Measurements from ENCODE around the gene HDAC3. TPM values are rescaled to one million over a fixed set of nuclear protein-coding genes. Genes with fewer than 3 reads are reported as not detected.

HDAC3 gene
- total RNA-seq, 8 experiments from 2014 or later: 35.2 to 77.3 (median 58.3) TPM

DNA sequence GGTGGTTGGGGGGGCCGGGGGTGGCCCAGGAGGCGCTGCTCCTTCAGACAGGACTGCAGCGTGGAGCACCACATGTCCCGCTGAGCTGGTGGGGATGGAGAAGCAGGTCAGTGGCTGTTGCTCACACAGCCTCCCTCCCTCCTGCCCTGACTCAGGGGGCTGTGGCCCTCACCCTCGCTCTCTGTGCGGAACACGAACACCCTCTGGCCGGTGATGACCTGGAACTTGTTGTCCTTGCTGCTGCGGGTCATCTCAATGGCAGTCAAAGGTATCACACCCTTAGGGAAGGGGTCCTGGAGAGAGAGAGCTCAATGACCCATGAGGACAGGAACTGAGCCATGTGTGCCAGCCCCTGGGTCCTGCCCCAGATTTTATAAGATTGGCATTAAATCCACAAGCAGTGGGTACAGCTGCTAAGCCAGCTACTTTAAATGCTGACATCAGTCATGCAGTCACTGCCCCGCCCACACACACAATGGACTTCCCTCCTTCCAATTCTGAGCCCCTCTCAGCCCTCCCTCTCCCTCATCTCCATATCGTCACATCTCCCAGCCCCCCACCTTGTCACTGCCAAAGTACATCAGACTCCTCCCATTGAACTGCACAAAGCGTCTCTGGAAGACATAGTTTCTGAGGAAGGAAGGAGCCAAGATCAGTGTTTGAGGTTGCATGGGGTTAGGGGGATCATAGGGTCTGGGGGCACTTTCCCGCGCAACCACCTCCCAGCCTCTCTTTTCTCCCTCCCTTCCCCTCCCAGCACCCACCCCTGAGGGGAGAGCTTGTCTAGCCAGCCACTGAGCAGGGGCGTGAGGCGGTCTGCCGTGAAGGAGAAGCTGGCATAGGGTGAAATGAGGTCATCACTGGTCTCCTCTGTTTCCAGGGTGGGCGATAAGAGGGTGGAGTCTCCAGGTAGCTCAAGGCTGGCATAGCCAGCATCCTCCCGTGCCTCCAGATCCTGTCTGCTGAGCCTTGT, 36.5 kb upstream of the HDAC3 start:
- H3K27ac ChIP-seq: peak overlapping the region; percentile 50 to 60
- in situ Hi-C loops (cut with MboI; ENCODE audit: low pct_unique_long_range_greater_than_20kb in 2 of 9, low sequenced_read_pairs in 9 of 9, unreplicated experiment in 9 of 9): loop anchor here in 2 of 9 experiments (10.0 to 25.0 kb wide), 3 partner anchors 282 to 464 kb away; partner anchors contain the start of genes PCDH12 (in 1 of the 2) and RNF14 (in 1 of the 2)
- H3K4me1 ChIP-seq (replicated peaks in 1 of 2): peaks cover 20 to 25% of the 10 kb centered on the region in 2 donors
- 0 to 83% (median 57%) methylated on average over 1 to 2 of the region's 19 CpGs; no CpG with 5 or more reads in 6 of the 10 experiments for WGBS, 10 experiments
- ATAC-seq (replicated peaks in 6 of 8): peak in 6 of 8 experiments; percentile 36 to 91 (median 88)
- H3K4me3 ChIP-seq: no peak overlapping the region

DNA sequence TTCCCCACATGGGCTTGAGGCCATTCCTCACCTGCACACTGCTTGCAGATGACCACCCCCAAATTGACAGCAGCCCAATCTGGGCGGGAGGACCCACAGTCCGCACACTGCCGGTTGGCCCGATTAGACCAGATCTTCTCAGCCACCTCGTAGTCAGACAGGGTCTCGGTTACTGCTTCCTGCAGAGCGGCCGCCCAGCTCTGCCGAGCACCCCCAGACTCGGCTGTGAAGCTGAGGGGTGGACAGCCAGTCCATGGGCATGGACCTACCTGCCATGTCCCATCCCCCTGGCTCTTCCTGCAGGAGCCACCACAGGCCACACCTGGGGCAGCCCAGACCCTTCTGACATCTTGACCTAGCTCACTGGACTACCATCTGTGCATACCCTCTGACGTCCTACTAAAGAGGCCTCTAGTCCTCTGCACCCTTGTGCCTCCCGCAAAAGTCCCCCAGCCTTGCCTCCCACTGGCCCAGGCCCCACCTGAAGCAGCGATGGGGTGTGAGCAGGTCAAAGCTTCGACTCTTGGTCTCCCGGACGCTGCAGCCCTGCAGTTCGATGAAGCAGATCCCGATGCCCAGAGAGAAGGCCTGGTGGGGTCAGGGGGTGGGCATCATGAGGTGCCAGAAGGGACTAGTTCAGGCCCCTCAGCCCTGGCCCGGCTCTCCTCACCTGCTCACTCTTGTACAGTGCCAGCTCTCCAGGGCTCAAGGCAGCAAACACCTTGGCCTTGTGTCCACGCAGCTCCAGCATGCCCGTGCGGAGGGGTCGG, 35.6 kb upstream of the HDAC3 start:
- in situ Hi-C loops (cut with MboI; ENCODE audit: low pct_unique_long_range_greater_than_20kb in 2 of 9, low sequenced_read_pairs in 9 of 9, unreplicated experiment in 9 of 9): loop anchor here in 2 of 9 experiments (10.0 to 25.0 kb wide), 3 partner anchors 283 to 465 kb away; partner anchors contain the start of genes PCDH12 (in 1 of the 2) and RNF14 (in 1 of the 2)
- Histone ChIP-seq H3K4me3 (no peak overlapping the region), H3K27ac (no peak overlapping the region), H3K4me1 (replicated peaks in 1 of 2) (peaks cover 20 to 25% of the 10 kb centered on the region in 2 donors)
- 59 to 100% (median 83%) methylated on average over 1 to 9 of the region's 23 CpGs; no CpG with 5 or more reads in 5 of the 10 experiments for WGBS, 10 experiments
- no peak for ATAC-seq (replicated peaks in 6 of 8)

DNA sequence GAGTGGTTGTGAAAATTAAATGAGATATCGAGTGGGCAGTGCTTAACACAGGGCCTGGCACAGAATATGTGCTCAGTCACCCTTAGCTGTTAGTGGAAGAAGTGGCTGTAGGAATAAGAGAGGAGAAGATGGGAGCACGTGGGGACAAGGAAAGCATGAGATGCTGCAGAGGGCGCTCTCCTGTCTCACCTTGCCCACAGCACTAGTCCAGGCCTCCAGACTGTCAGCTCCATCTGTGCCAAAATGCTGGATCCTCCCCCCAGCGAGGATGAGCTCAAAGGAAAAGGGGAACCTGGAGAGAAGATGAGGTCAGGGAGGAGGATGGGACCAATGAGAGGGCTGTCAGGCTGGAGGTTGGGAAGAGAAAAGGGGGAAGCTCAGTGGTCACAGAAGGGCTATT, 32.9 kb upstream of the HDAC3 start:
- Histone ChIP-seq H3K4me3 (no peak overlapping the region), H3K4me1 (replicated peaks in 1 of 2) (peaks cover 14 to 18% of the 10 kb centered on the region in 2 donors), H3K27ac (no peak overlapping the region)
- WGBS, 10 experiments: 10 to 100% (median 82%) methylated on average over 1 to 3 of the region's 4 CpGs; no CpG with 5 or more reads in 5 of the 10 experiments
- in situ Hi-C loops (cut with MboI; ENCODE audit: low pct_unique_long_range_greater_than_20kb in 2 of 9, low sequenced_read_pairs in 9 of 9, unreplicated experiment in 9 of 9): loop anchor here in 1 of 9 experiments (25.0 kb wide), 1 partner anchor 468 kb away; no protein-coding TSS in a partner anchor
- no peak for ATAC-seq (replicated peaks in 6 of 8)

GRCh38 chr5:141668601-141669265, 32.1 kb upstream of the HDAC3 start:
- Histone ChIP-seq H3K4me1 (replicated peaks in 1 of 2) (peaks cover 10 to 13% of the 10 kb centered on the region in 2 donors), H3K27ac (no peak overlapping the region), H3K4me3 (no peak overlapping the region)
- no peak for ATAC-seq (replicated peaks in 6 of 8)
- in situ Hi-C loops (cut with MboI; ENCODE audit: low pct_unique_long_range_greater_than_20kb in 2 of 9, low sequenced_read_pairs in 9 of 9, unreplicated experiment in 9 of 9): loop anchor here in 1 of 9 experiments (25.0 kb wide), 1 partner anchor 469 kb away; no protein-coding TSS in a partner anchor
- 0 to 83% (median 67%) methylated on average over 1 to 7 of the region's 8 CpGs; no CpG with 5 or more reads in 1 of the 10 experiments for WGBS, 10 experiments

DNA sequence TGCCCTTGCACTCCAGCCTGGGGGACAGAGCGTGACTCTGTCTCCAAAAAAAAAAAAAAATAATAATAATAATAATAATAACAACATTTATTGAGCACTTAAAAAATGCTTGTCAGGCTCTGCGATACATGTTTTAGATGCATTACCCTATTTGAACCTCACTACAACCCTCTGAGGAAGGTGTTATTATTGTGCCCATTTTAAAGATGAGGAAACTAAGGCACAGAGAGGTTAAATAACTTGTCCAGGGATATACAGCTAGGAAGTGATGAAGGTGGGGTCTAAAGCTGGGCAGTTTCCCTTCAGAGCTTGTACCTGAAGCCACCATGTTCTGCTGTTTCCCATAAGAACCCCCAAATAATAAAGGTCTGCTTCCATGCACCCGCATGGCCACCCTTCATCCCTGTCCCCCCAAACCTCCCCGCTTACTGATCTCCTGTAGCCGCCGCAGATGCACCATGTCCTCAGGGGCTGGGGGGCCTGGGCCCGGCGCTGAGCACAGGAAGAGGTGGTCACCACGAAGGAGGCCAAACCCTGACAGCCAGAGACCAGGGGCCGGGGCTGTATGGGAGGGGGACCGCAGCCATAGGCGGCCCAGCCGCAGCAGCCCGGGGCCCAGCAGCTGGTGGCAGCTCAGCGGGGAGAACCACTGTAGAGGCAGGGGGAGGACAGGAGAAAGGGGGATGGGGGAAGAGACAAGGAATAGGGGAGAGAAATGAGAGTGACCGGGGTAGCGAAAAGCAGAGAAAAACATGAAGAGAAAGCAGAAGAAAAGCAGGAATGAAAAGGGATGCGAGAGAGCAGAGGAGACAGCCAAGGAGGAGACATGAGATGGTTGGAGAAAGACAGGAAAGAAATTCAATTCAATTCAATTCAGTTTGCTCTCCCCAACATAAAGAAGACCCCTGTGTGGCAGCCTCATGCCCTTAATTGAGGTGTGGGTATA, 29.6 kb upstream of the HDAC3 start:
- WGBS, 10 experiments: 73 to 100% (median 94%) methylated on average over 2 to 6 of the region's 18 CpGs; no CpG with 5 or more reads in 1 of the 10 experiments
- Histone ChIP-seq H3K4me1 (replicated peaks in 1 of 2) (no peaks in the 10 kb centered on the region), H3K4me3 (no peak overlapping the region), H3K27ac (no peak overlapping the region)
- ATAC-seq (replicated peaks in 6 of 8): no peak
- in situ Hi-C loops (cut with MboI; ENCODE audit: low pct_unique_long_range_greater_than_20kb in 2 of 9, low sequenced_read_pairs in 9 of 9, unreplicated experiment in 9 of 9): loop anchor here in 1 of 9 experiments (25.0 kb wide), 1 partner anchor 471 kb away; no protein-coding TSS in a partner anchor

DNA sequence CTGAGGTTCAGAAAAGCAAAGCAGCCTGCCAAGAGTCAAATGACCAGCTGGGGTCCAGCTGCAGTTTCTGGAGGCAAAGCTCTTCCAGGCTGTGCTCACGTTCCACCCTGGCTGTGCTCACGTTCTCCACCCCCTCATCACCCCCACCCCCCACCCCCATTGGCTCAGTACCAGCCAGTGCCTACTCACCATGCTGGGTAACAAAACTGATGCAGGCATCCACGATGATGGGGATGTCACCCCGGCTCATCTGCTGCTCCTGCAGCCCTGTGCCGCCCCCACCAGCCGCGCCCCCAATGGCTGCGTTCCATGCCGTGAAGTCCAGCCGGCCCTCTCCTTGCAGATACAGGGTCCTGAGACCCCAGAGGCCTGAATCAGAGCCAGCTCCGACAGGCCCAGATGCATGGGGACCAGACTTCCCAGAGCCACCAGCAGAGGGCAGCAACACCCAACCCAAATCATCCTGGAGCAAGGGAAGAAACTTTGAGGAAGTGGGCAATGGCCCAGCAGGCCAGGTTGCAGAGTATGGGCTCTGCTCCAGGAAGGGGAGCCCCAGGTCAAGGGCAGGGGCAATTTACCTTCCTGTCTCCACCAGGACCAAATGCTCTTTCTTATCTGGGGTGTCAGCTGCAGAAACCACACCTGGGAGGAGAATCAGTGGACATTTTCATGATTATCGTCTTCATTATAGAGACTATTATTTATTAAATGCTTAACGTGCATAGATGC, 28.2 kb upstream of the HDAC3 start:
- H3K4me1 ChIP-seq (replicated peaks in 1 of 2): no peaks in the 10 kb centered on the region
- H3K27ac ChIP-seq: no peak overlapping the region
- no peak overlapping the region for H3K4me3 ChIP-seq
- in situ Hi-C loops (cut with MboI; ENCODE audit: low pct_unique_long_range_greater_than_20kb in 2 of 9, low sequenced_read_pairs in 9 of 9, unreplicated experiment in 9 of 9): loop anchor here in 1 of 9 experiments (25.0 kb wide), 1 partner anchor 472 kb away; no protein-coding TSS in a partner anchor
- WGBS, 10 experiments: 0 to 100% (median 64%) methylated on average over 1 to 5 of the region's 13 CpGs; no CpG with 5 or more reads in 1 of the 10 experiments
- ATAC-seq (replicated peaks in 6 of 8): peak; percentile 80 to 99 (median 90)

DNA sequence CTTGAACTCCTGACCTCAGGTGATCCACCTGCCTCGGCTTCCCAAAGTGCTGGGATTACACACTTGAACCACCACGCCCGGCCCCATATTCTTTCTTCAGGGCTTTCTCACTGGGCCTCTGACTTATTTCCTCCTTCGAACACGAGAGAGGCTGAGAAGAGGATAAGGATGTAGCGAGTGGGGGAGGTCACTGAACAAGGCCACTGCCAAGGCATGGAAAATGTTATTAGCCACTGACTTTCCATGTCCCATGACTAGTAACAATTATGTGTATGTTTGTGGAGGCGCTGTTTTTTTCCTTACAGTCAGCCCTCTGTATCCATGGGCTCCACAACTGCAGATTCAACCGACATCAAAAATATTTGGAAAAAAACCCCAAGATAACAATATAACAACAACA, 26.9 kb upstream of the HDAC3 start:
- no peak for ATAC-seq (replicated peaks in 6 of 8)
- H3K4me3 ChIP-seq: no peak overlapping the region
- in situ Hi-C loops (cut with MboI; ENCODE audit: low pct_unique_long_range_greater_than_20kb in 2 of 9, low sequenced_read_pairs in 9 of 9, unreplicated experiment in 9 of 9): loop anchor here in 1 of 9 experiments (25.0 kb wide), 1 partner anchor 474 kb away; no protein-coding TSS in a partner anchor
- 75 to 97% (median 89%) methylated on average over 1 to 8 of the region's 8 CpGs; no CpG with 5 or more reads in 1 of the 10 experiments for WGBS, 10 experiments
- H3K27ac ChIP-seq: no peak overlapping the region
- no peaks in the 10 kb centered on the region for H3K4me1 ChIP-seq (replicated peaks in 1 of 2)

GRCh38 chr5:141662028-141662427, 25.4 kb upstream of the HDAC3 start:
- WGBS, 10 experiments: 75 to 90% methylated on average over 2 to 8 of the region's 17 CpGs; no CpG with 5 or more reads in 8 of the 10 experiments
- in situ Hi-C loops (cut with MboI; ENCODE audit: low pct_unique_long_range_greater_than_20kb in 2 of 9, low sequenced_read_pairs in 9 of 9, unreplicated experiment in 9 of 9): loop anchor here in 1 of 9 experiments (25.0 kb wide), 1 partner anchor 475 kb away; no protein-coding TSS in a partner anchor
- no peaks in the 10 kb centered on the region for H3K4me1 ChIP-seq (replicated peaks in 1 of 2)
- no peak overlapping the region for H3K4me3 ChIP-seq
- no peak overlapping the region for H3K27ac ChIP-seq
- ATAC-seq (replicated peaks in 6 of 8): no peak

GRCh38 chr5:141657937-141658545, 21.4 kb upstream of the HDAC3 start:
- in situ Hi-C loops (cut with MboI; ENCODE audit: low pct_unique_long_range_greater_than_20kb in 2 of 9, low sequenced_read_pairs in 9 of 9, unreplicated experiment in 9 of 9): loop anchor here in 1 of 9 experiments (25.0 kb wide), 1 partner anchor 479 kb away; no protein-coding TSS in a partner anchor
- H3K4me3 ChIP-seq: no peak overlapping the region
- WGBS, 10 experiments: 0 to 96% (median 71%) methylated on average over 1 to 5 of the region's 8 CpGs; no CpG with 5 or more reads in 1 of the 10 experiments
- ATAC-seq (replicated peaks in 6 of 8): peak in 7 of 8 experiments; percentile 78 to 88 (median 86)
- H3K27ac ChIP-seq: peak overlapping the region in 1 of 2 donors; percentile 53
- H3K4me1 ChIP-seq (replicated peaks in 1 of 2): no peaks in the 10 kb centered on the region

DNA sequence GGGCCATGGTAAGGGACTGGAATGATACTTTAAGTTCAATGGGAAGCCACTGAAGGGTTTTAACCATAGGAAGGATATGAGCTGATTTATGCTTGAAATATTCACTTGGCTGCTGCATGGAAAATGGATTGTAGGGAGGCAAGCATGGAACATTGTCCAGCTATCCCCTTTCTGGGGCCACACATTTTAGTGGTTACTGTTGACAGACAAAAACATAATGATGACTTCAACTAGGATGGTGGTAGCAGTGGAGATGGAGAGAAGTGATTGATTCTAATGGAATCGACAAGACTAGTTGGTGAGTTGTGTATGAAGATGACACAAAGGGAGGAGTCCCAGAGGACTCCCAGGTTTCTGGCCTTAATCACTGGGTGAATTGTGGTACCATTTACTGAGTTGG, 20.8 kb upstream of the HDAC3 start:
- Histone ChIP-seq H3K4me3 (no peak overlapping the region), H3K27ac (no peak overlapping the region), H3K4me1 (replicated peaks in 1 of 2) (no peaks in the 10 kb centered on the region)
- in situ Hi-C loops (cut with MboI; ENCODE audit: low pct_unique_long_range_greater_than_20kb in 2 of 9, low sequenced_read_pairs in 9 of 9, unreplicated experiment in 9 of 9): loop anchor here in 1 of 9 experiments (25.0 kb wide), 1 partner anchor 480 kb away; no protein-coding TSS in a partner anchor
- no peak for ATAC-seq (replicated peaks in 6 of 8)
- 56 to 100% (median 76%) methylated on average over 1 of the region's 1 CpG; no CpG with 5 or more reads in 4 of the 10 experiments for WGBS, 10 experiments
